DMS 273 treated with DMSO at 0.1 percent for 48 hours (cell line): ENCODE measurements around the gene MAGI1.

Source experiments
- DNase-seq: peaks from one replicate; lab custom pipeline; 2025; lab: John Stamatoyannopoulos, UW

The MAGI1 gene

DNA sequence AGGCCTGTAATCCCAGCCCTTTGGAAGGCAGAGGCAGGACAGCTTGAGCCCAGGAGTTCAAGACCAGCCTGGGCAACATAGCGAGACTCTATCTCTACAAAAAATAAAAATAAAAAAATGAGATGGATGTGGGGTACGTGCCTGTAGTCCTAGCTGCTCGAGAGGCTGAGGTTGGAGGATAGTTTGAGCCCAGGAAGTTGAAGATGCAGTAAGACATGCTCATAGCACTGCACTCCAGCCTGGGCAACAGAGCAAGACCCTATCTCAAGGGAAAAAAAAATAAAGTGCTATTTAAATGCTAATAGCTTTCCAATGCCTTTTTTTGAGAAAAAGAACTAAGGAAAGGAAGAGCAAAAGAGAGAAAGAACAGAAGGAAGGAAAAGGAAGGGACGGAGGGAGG, 94.5 kb downstream of the MAGI1 start:
- no peak for DNase-seq

- DNase-seq, result no peak
These were observed 98.9 kb downstream of the MAGI1 start for GRCh38 chr3:65939801-65940246.

DNA sequence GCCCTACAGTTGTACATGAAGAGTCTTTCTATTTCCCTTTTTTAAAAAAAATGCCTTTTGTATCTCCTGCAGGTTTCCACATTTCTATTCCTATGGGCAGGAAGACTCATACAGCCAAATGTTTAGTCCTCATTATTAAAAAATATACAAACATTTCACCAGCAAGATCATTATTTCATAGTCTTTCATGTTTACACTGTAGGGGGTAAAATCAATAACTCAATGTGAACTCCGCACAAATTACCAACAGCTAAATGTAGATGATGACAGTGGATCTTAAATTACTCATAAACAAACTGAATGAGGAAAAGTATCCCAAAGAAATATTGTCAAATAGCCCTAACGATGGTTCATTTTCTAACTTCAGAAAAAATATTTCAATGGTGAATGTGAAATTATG, 99.5 kb downstream of the MAGI1 start:
- DNase-seq, result no peak

GRCh38 chr3:65938676-65939075, 100.0 kb downstream of the MAGI1 start:
- DNase-seq, result no peak

DNA sequence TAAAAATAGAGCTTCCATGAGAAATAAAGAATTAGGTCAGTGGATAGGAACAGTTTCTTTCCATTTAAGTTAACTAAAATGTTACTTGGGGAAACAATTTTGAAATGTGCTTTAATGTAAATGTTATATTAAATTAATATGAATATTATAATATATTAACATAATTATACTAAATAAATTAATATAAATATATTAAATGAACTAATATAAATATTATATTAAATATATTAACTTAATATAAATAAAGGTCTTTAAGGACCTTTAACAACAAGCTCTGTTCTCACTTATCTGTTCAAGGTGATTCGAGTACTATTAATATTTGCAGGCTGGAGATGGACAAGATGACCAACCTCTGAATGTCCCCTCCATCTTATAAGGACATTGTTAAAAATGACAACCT, 100.6 kb downstream of the MAGI1 start:
- DNase-seq, result no peak

- no peak for DNase-seq
These were observed 101.6 kb downstream of the MAGI1 start for GRCh38 chr3:65936908-65937638.

GRCh38 chr3:65935724-65936123, 103.0 kb downstream of the MAGI1 start:
- DNase-seq, result no peak

DNA sequence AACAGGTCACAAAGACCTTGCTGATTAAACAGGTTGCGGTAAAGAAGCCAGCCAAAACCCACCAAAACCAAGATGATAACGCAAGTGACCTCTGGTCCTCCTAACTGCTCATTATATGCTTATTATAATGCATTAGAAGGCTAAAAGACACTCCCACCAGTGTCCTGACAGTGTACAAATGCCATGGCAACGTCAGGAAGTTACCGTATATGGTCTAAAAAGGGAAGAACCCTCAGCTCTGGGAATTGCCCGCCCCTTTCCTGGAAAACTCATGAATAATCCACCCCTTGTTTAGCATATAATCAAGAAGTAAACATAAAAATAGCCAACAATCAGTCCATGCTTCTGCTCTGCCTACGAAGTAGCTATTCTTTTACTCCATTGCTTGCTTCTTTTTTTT, 108.1 kb downstream of the MAGI1 start:
- DNase-seq, result no peak

GRCh38 chr3:65928110-65928509, 110.6 kb downstream of the MAGI1 start:
- no peak for DNase-seq

DNA sequence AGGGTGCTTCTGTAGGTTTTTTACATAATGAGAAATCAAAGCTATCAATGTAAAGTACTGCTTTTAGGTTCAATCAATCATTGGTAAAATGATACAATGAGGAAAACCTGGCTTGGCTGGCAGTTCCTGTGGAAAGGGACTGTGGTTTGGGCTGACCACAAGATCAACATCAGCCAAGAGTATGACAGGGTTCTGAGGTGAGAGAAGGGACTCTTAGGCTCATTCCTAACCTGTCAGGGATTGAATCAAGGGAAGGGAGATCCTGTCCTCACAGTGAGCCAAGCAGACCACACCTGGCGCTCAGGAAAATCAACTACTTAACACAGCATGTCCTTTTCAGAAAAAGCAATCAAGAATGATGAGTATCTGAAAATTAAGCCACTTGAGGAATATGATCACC, 111.1 kb downstream of the MAGI1 start:
- no peak for DNase-seq

- no peak for DNase-seq
These were observed 113.3 kb downstream of the MAGI1 start for GRCh38 chr3:65925254-65925954.

- no peak for DNase-seq
These were observed 114.0 kb downstream of the MAGI1 start for GRCh38 chr3:65924762-65925161.

GRCh38 chr3:65922441-65922840, 116.3 kb downstream of the MAGI1 start:
- no peak for DNase-seq

GRCh38 chr3:65919826-65920225, 118.9 kb downstream of the MAGI1 start:
- no peak for DNase-seq

DNA sequence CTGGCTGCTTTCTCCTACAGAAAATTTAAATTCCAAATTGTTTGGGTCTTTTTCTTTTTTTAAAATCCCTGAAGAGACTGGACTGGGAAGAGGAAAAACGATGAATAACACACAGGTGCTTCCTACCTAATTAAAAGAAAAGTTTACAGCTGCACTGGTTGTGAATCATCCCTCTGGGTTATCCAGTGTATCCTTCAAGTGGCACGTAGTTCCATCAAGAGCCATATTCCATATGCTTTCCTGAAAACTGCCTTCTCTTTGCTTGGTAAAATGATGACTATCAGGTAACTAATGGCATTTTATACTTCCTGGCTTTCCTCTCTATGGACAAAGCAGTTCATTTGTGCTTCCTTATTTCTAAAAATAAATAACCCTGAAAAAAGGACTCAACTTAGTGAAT, 123.2 kb downstream of the MAGI1 start:
- DNase-seq, result no peak

GRCh38 chr3:65914740-65915367, 123.9 kb downstream of the MAGI1 start:
- no peak for DNase-seq

DNA sequence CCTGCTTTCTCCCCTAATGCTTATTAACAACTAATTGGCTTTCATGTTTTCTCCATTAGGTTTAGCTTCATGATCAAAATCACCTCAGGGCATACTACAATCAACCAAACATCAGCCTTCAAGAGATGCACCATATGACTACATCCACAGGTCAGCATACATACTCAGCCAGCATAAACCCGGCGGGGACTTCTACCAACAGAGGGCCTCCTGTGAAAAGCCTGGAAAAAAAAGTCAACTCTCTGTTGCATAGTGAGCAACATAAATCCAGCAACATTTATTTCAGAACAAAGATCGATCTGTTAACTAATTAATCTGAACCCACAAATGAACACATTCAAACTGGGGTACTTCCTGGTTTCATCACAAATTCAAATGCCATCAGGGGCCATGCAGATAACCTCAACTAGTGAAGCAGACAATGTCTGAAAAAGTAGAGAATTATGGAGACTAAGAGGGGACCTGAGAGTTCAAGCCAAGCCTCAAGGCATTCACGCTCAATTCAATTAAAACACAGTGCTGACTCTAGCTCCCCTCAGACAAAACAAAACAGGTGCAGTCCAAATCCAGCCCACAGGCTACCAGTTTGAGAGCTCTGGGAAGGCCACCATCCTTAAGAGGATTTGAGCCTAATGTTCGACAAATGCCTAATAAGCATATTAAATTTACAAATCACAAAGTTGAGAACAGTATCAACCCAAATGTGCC, 124.5 kb downstream of the MAGI1 start:
- no peak for DNase-seq

DNA sequence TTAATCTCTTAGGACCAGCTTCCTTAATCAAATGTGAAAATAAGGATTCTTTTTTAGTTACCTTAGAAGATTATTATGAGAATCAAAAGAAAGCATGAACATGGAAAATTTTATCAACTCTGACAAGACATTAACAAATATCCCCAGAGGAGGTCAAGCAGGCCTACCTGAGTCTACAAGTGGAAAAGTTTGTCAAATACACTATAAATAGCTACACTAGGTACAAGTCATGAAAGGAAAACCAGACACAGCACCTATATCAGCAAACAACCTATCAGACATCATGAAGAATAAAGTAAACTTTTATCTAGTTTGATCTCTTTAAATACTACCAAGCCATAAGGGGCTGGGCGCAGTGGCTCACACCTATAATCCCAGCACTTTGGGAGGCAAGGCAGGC, 126.1 kb downstream of the MAGI1 start:
- no peak for DNase-seq

DNA sequence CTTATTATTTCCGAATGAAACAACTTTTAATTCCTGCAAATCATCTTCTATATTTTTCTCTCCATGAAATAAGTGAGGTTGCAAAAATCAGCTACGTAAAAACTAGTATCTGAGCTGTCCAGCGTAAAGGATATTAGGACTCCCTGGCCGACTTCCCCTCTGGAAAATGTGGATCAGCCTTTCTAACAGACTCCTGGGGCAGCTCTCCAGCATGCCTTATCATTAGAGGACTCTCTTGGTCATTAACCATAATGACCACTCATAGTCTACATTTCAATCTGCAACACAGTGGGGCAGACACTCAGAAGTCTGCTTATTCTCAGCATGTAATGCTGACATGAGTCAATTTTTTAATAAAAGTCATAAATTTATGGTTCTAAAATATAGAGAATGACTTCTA, 130.1 kb downstream of the MAGI1 start:
- DNase-seq, result no peak

GRCh38 chr3:65907232-65908130, 131.2 kb downstream of the MAGI1 start:
- no peak for DNase-seq

GRCh38 chr3:65905771-65906170, 132.9 kb downstream of the MAGI1 start:
- DNase-seq, result no peak

DNA sequence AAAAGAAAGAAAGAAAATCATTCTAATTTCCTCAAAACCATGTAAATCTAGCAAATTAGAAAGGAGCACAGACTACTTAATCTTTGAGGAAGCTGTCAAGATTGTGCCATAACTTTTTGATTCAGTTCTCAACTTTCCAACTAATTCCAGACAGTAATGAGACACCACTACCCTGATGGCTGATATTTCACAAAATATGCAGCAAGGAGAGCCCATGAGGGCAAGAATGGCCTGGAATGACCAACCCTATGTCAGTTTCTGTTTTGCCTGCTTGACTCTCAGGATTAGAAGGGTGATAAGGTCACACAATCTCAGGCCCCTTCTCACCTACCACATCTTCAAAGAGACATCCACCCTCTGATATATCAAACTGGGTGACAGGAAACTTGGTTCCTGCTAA, 134.7 kb downstream of the MAGI1 start:
- DNase-seq, result no peak
